PC-3 (cell line): ENCODE data around the gene LIMA1. TPM values are rescaled to one million over a fixed set of nuclear protein-coding genes. Genes with fewer than 3 reads are reported as not detected.

Experiments used
- ATAC-seq: fragments of 200-7000 bp; cut with Tn5 transposase; 2 replicates; pipeline ENCODE4 v1.9.1; 2020; ENCODE audit warnings: mild to moderate bottlenecking, moderate library complexity
- BruUV-seq: library from RNA; stranded (reverse); fragments of 400-500 nt; replicated peaks from 2 replicates; lab custom pipeline; 2021; lab: Mats Ljungman, UMichigan
- CTCF ChIA-PET: fragments of 300-600 bp; sonication (Branson Sonifier 250); formaldehyde crosslinking; loops from one replicate; lab custom pipeline; 2022; ENCODE audit warnings: antibody characterized with exemption; lab: Charles Lee
- POLR2A ChIA-PET: fragments of 300-600 bp; sonication (Branson Sonifier 250); formaldehyde crosslinking; loops from one replicate; lab custom pipeline; 2022; ENCODE audit warnings: antibody characterized with exemption; ENCODE audit not compliant: unreplicated experiment; lab: Charles Lee
- DNase-seq: peaks from one replicate; pipeline ENCODE4 v3.0.0-alpha.2; 2015
- H2AFZ ChIP-seq: fragments of 300-600 bp; sonication (generic); 2 replicates; pipeline ENCODE4 v1.6.0; 2016; ENCODE audit warnings: antibody characterized with exemption, low read length
- H3F3A ChIP-seq: fragments of 300-600 bp; sonication (generic); one replicate; pipeline ENCODE4 v1.6.0; 2017; ENCODE audit warnings: antibody characterized with exemption, low read length, control low read depth, mild to moderate bottlenecking; ENCODE audit not compliant: unreplicated experiment
- H3K27ac ChIP-seq: fragments of 300-600 bp; sonication (generic); 2 replicates; pipeline ENCODE4 v1.5.1; 2016; ENCODE audit warnings: mild to moderate bottlenecking, low read length
- H3K27me3 ChIP-seq: fragments of 300-600 bp; sonication (generic); 2 replicates; pipeline ENCODE4 v1.6.1; 2016; ENCODE audit warnings: low read length, mixed read lengths
- H3K36me3 ChIP-seq: fragments of 300-600 bp; sonication (generic); 2 replicates; pipeline ENCODE4 v1.6.1; 2016; ENCODE audit warnings: low read depth, mixed run types, low read length, mixed read lengths
- H3K4me1 ChIP-seq: fragments of 300-600 bp; sonication (generic); 2 replicates; pipeline ENCODE4 v1.5.1; 2016; ENCODE audit warnings: low read length; ENCODE audit not compliant: insufficient read depth
- H3K4me2 ChIP-seq: fragments of 300-600 bp; sonication (generic); 2 replicates; pipeline ENCODE4 v1.6.0; 2016; ENCODE audit warnings: low read length
- H3K4me3 ChIP-seq: fragments of 300-600 bp; sonication (generic); 2 replicates; pipeline ENCODE4 v1.5.1; 2016; ENCODE audit warnings: mild to moderate bottlenecking, low read length, mixed read lengths
- H3K79me2 ChIP-seq: fragments of 300-600 bp; sonication (generic); 2 replicates; pipeline ENCODE4 v1.6.1; 2017; ENCODE audit warnings: low read length, mixed read lengths
- H3K9ac ChIP-seq: fragments of 300-600 bp; sonication (generic); 2 replicates; pipeline ENCODE4 v1.6.0; 2016; ENCODE audit warnings: mild to moderate bottlenecking, low read length
- H3K9me2 ChIP-seq: fragments of 300-600 bp; sonication (generic); replicated peaks from 2 replicates; pipeline ENCODE4 v1.6.1; 2016; ENCODE audit warnings: mixed run types, low read length, mixed read lengths
- H3K9me3 ChIP-seq: fragments of 300-600 bp; sonication (generic); 2 replicates; pipeline ENCODE4 v1.6.1; 2016; ENCODE audit warnings: low read length, mixed read lengths
- H4K20me1 ChIP-seq: fragments of 300-600 bp; sonication (generic); 2 replicates; pipeline ENCODE4 v1.6.1; 2016; ENCODE audit warnings: low read length, mixed read lengths
- CTCF ChIP-seq: fragments of 300-600 bp; sonication (generic); conservative IDR thresholded peaks from 2 replicates; pipeline ENCODE4 v1.5.1; 2017; ENCODE audit warnings: antibody characterized with exemption, low read depth, mild to moderate bottlenecking, low read length
- EZH2 ChIP-seq: fragments of 300-600 bp; sonication (generic); IDR thresholded peaks from one replicate; pipeline ENCODE4 v1.6.1; 2017; ENCODE audit warnings: antibody characterized with exemption, mild to moderate bottlenecking, low read length; ENCODE audit not compliant: unreplicated experiment
- EZH2phosphoT487 ChIP-seq: fragments of 300-600 bp; sonication (generic); IDR thresholded peaks from 2 replicates; pipeline ENCODE4 v1.6.1; 2018; ENCODE audit warnings: mild to moderate bottlenecking, antibody characterized with exemption, low read length, borderline replicate concordance
- intact Hi-C: fragments of 100-400 bp; cut with micrococcal nuclease; formaldehyde crosslinking; loops from 2 replicates; pipeline ENCODE4 v1.9.0; 2023
- total RNA-seq: library from RNA; depleted of rRNA; stranded (reverse); fragments of >200 nt; gene quantifications from 2 replicates; pipeline ENCODE4 v1.2.3, GENCODE V29; 2014

Gene LIMA1
- total RNA-seq, 1 experiment from 2014 or later = 45.1 TPM

DNA sequence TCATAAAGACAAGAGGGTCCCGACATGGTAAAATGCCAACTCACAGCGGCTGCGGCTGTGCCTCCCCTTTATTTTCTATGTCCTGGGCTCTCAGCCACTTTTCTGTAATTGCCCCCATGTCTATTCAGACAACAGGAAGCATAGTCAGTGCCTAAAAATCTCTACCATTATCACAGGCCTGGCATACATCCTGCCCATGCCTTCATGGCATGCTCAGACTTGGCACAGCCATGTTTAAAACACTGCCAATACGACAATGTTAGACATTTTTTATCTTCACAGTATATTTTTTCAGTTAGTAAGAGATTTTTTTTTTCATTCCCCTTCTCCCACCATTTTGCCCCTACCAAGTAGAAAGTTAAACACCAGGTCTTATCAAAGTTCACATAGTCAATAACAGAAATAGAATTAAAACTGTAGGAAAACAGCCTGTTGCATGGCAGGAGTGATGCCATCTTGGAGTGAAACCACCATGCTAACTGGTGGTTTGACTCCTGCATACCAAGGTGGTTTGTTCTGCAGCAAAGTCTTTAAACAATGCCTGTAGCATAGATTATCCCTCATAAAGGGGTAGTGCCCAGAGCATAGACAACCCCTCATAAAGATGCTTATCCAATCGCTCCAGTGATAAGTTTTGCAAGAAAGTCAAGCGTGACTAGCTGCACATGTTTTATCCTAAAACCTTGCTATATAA lies 97.2 kb downstream of the LIMA1 start:
- no peaks in the 10 kb centered on the region for H3K27me3 ChIP-seq
- no peaks in the 10 kb centered on the region for H3K36me3 ChIP-seq
- ATAC-seq = peak; percentile 50; the same call in 1 of the 2 replicates
- H3K9me3 ChIP-seq = no peaks in the 10 kb centered on the region
- H3K9me2 ChIP-seq = no peaks in the 10 kb centered on the region
- H4K20me1 ChIP-seq = no peaks in the 10 kb centered on the region
- CTCF ChIA-PET = interaction anchor here (1.9 kb wide), 1 partner anchor 128 kb away, joined by 5 read pairs; no protein-coding TSS in a partner anchor
- POLR2A ChIA-PET = interaction anchor here (0.6 to 0.7 kb wide), 2 partner anchors 11 to 284 kb away, joined by 4 to 6 read pairs; no protein-coding TSS in a partner anchor
- no peak overlapping the region; the same call in 1 of the 2 replicates for H3K4me2 ChIP-seq
- TF ChIP-seq EZH2phosphoT487 (no peak), EZH2 (no peak), CTCF (no peak)
- DNase-seq = peak; percentile 45
- H2AFZ ChIP-seq = no peak overlapping the region
- H3K27ac ChIP-seq = 0 out of 2 replicates have a peak overlapping the region, but pooled peaks have one; percentile 5
- intact Hi-C loops = loop anchor here (5.0 kb wide), 1 partner anchor 36 kb away; no protein-coding TSS in a partner anchor
- no peak overlapping the region for H3K9ac ChIP-seq
- H3K4me3 ChIP-seq = no peak overlapping the region
- BruUV-seq = no TSS peak
- peaks cover 26% of the 10 kb centered on the region for H3K4me1 ChIP-seq
- H3K79me2 ChIP-seq = no peaks in the 10 kb centered on the region
- no peaks in the 10 kb centered on the region for H3F3A ChIP-seq

DNA sequence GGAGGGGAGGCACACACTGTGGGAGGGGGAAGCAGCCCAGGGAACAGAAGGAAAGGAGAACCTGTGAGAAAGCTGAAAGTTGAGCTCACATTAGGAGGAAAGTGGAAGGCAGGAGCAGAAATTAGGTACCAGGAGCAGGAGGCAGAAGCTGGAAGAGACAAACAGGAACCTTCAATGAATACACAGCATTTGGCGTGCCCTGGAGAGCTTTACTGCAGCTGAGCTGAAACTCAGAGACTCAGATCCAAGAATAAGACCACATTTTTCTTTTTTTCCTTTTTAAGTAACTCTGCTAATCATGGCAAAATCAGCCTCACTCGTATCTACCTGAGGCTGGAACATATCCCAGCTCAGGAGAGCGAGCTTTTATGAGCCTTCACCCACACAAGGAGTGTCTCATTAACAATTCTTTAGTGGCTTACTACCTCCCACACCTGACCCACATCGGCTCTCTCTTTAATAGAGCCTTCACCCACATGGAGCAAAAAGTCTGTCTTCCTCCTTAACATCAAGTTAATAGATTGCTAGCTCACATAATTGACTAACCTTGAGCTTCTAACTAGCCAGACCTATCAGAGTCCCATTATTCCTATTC lies 97.9 kb downstream of the LIMA1 start:
- no peak overlapping the region for H3K4me3 ChIP-seq
- no peaks in the 10 kb centered on the region for H3K27me3 ChIP-seq
- H4K20me1 ChIP-seq = no peaks in the 10 kb centered on the region
- intact Hi-C loops = loop anchor here (5.0 kb wide), 1 partner anchor 37 kb away; no protein-coding TSS in a partner anchor
- no TSS peak for BruUV-seq
- TF ChIP-seq EZH2 = no peak
- TF ChIP-seq EZH2phosphoT487 = no peak
- TF ChIP-seq CTCF = no peak
- H3K9me2 ChIP-seq = no peaks in the 10 kb centered on the region
- H3K4me2 ChIP-seq = no peak overlapping the region
- peak; percentile 36 for ATAC-seq
- H3K27ac ChIP-seq = peak overlapping the region; percentile 4; the same call in 1 of the 2 replicates
- no peak overlapping the region for H2AFZ ChIP-seq
- ChIA-PET CTCF (interaction anchor here (1.9 kb wide), 1 partner anchor 129 kb away, joined by 5 read pairs; no protein-coding TSS in a partner anchor), POLR2A (interaction anchor here (0.6 kb wide), 3 partner anchors 19 to 284 kb away, joined by 3 to 6 read pairs (median 5); no protein-coding TSS in a partner anchor)
- H3K79me2 ChIP-seq = no peaks in the 10 kb centered on the region
- DNase-seq = no peak
- peaks cover 26% of the 10 kb centered on the region for H3K4me1 ChIP-seq
- H3K9ac ChIP-seq = no peak overlapping the region
- H3F3A ChIP-seq = no peaks in the 10 kb centered on the region
- no peaks in the 10 kb centered on the region for H3K9me3 ChIP-seq
- H3K36me3 ChIP-seq = no peaks in the 10 kb centered on the region
